Parathyroid adenoma (tissue), 2 donors: ENCODE data around the gene RPL7A.

ENCODE experiments used
- H2AFZ ChIP-seq: fragments of 300-600 bp; sonication (generic); one replicate; pipeline ENCODE4 v1.7.0; 2017; ENCODE audit warnings: antibody characterized with exemption, mild to moderate bottlenecking
- H3K27ac ChIP-seq: fragments of 300-600 bp; sonication (generic); one replicate; pipeline ENCODE4 v1.7.0; 2017
- H3K27me3 ChIP-seq: fragments of 300-600 bp; sonication (generic); one replicate; pipeline ENCODE4 v1.7.0; 2017; ENCODE audit warnings: low read length; ENCODE audit not compliant: control insufficient read depth, insufficient read depth
- H3K36me3 ChIP-seq: fragments of 300-600 bp; sonication (generic); one replicate; pipeline ENCODE4 v1.7.0; 2017; ENCODE audit warnings: low read length; ENCODE audit not compliant: control insufficient read depth, insufficient read depth
- H3K4me1 ChIP-seq: fragments of 300-600 bp; sonication (generic); one replicate; pipeline ENCODE4 v1.7.0; 2017; ENCODE audit warnings: control low read depth
- H3K4me2 ChIP-seq: fragments of 300-600 bp; sonication (generic); one replicate; pipeline ENCODE4 v1.7.0; 2017; ENCODE audit warnings: low read length
- H3K4me3 ChIP-seq: fragments of 300-600 bp; sonication (generic); one replicate; pipeline ENCODE4 v1.7.0; 2017; ENCODE audit warnings: low read depth, low read length
- H3K79me2 ChIP-seq: fragments of 300-600 bp; sonication (generic); one replicate; pipeline ENCODE4 v1.7.0; 2017; ENCODE audit warnings: control low read depth
- H3K9ac ChIP-seq: fragments of 300-600 bp; sonication (generic); one replicate; pipeline ENCODE4 v1.7.0; 2017; ENCODE audit warnings: mild to moderate bottlenecking
- H3K9me3 ChIP-seq: fragments of 300-600 bp; sonication (generic); one replicate; pipeline ENCODE4 v1.7.0; 2017; ENCODE audit warnings: low read length; ENCODE audit not compliant: control insufficient read depth
- TF ChIP-seq, protein P1 (sequence below): fragments of 300-600 bp; sonication (generic); IDR thresholded peaks from one replicate; pipeline ENCODE4 v1.7.0; 2017; ENCODE audit warnings: antibody characterized with exemption, mild to moderate bottlenecking
- donor health status: primary hyperparathyroidism.

The RPL7A gene

DNA sequence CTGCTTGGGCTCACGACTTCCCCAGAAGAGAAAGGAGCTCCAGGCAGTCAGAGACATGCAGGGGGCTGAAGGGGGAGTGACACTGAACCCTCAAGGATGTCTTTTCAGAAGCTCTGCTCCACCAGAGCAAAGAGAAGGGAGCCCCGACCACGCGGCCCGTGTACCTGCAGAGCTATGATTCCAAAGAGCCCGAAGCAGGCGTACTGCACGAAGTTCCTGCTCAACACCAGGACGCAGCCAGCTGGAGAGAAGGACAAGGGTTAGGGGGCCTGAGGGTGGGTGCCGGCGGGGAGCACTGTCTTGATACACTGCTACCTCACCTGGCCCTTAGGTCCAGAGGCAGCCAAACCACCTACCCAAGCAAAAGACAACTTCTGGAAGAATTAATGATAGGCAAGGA is 18.4 kb downstream of the RPL7A start:
- Histone ChIP-seq H3K27ac (no peak overlapping the region), H3K36me3 (no peaks in the 10 kb centered on the region), H3K79me2 (peaks cover 22% of the 10 kb centered on the region), H3K9me3 (no peaks in the 10 kb centered on the region), H2AFZ (no peak overlapping the region), H3K4me2 (no peak overlapping the region), H3K27me3 (no peaks in the 10 kb centered on the region), H3K9ac (no peak overlapping the region), H3K4me1 (peaks cover 17% of the 10 kb centered on the region), H3K4me3 (no peak overlapping the region)
- TF ChIP-seq, protein P1, sequence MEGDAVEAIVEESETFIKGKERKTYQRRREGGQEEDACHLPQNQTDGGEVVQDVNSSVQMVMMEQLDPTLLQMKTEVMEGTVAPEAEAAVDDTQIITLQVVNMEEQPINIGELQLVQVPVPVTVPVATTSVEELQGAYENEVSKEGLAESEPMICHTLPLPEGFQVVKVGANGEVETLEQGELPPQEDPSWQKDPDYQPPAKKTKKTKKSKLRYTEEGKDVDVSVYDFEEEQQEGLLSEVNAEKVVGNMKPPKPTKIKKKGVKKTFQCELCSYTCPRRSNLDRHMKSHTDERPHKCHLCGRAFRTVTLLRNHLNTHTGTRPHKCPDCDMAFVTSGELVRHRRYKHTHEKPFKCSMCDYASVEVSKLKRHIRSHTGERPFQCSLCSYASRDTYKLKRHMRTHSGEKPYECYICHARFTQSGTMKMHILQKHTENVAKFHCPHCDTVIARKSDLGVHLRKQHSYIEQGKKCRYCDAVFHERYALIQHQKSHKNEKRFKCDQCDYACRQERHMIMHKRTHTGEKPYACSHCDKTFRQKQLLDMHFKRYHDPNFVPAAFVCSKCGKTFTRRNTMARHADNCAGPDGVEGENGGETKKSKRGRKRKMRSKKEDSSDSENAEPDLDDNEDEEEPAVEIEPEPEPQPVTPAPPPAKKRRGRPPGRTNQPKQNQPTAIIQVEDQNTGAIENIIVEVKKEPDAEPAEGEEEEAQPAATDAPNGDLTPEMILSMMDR: no peak

DNA sequence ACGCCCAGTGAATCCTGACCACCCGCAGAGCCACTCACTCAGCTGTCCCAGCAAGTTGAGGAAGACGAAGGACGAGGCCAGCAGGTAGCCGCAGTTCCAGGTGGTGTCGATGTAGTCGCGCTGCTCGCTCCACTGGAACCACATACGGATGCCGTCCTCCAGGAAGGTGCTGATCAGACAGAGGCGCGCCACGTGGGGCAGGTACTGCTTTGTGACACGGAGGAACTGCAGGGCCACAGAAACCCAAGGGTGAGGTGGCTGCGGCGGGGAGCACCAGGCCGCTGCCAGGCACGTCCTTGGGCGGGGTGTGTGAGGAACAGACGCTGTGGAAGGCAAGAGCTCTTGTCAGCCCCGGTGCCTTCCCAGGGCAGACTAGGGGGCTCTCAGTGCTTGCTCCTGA is 19.2 kb downstream of the RPL7A start:
- Histone ChIP-seq H3K36me3 (no peaks in the 10 kb centered on the region), H3K79me2 (peaks cover 30% of the 10 kb centered on the region), H3K9ac (no peak overlapping the region), H3K4me2 (no peak overlapping the region), H3K9me3 (no peaks in the 10 kb centered on the region), H3K27me3 (no peaks in the 10 kb centered on the region), H3K4me1 (peaks cover 19% of the 10 kb centered on the region), H3K4me3 (no peak overlapping the region), H2AFZ (no peak overlapping the region), H3K27ac (peak overlapping the region; percentile 57)
- TF ChIP-seq, protein P1: no peak

DNA sequence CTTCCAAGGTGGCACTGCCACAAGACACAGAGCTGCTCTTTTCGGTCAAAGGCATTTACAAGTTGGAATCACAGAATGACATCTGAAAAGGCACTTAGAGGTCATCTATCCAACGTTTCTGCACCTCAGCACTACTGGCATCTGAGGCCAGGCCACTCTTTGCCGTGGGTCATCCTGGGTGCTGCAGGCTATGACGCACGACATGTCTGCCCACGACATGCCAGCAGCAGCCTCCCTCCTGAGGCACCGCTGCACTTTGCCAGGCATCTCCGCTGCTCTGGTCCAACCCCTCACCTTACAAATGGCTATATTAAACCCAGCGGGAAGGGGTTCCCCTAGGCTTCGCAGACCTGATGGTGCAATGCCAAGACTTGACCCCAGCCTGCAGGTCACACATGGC is 19.8 kb downstream of the RPL7A start:
- peak overlapping the region; percentile 57 for H3K27ac ChIP-seq
- no peaks in the 10 kb centered on the region for H3K27me3 ChIP-seq
- TF ChIP-seq, protein P1: no peak
- no peaks in the 10 kb centered on the region for H3K9me3 ChIP-seq
- peaks cover 19% of the 10 kb centered on the region for H3K4me1 ChIP-seq
- H3K36me3 ChIP-seq: no peaks in the 10 kb centered on the region
- no peak overlapping the region for H3K4me3 ChIP-seq
- H3K79me2 ChIP-seq: peaks cover 33% of the 10 kb centered on the region
- no peak overlapping the region for H2AFZ ChIP-seq
- peak overlapping the region; percentile 23 for H3K4me2 ChIP-seq
- no peak overlapping the region for H3K9ac ChIP-seq

DNA sequence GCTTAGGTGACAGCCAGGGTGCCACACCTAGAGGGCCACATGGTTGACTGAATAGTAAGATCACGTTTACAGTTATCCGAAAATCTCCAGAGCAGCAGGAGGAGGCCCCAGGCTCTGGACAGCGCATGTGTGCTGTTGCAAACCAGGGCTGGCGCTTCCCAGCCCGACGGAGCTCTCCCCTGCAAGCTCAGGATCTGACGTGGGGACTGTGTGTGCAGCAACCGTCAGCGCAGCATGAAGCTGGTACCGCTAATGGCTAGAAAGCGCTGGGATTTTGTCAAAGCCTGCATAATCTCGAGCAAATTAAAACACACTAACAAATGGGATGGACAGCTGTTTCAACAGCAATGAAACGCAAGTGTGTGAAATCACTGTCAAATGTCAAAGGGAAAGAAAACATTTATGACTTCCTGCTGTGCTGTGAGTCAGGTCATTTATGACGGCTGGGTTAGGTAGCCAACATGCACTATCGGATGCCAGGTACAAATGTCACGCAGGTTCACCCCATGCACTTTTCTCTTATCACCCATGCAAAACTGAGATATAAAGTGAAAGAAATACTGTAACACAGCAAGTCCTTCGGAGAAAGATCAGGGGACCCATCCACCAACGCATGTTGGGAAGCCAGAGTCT is 20.3 kb downstream of the RPL7A start:
- Histone ChIP-seq H3K36me3 (no peaks in the 10 kb centered on the region), H3K4me3 (peak overlapping the region; percentile 19)

More for the DNA sequence above, 20.3 kb downstream of the RPL7A start:
- H3K4me2 ChIP-seq: peak overlapping the region; percentile 48
- TF ChIP-seq, protein P1: no peak
- peaks cover 19% of the 10 kb centered on the region for H3K4me1 ChIP-seq
- H3K79me2 ChIP-seq: peaks cover 39% of the 10 kb centered on the region
- H3K27ac ChIP-seq: peak overlapping the region; percentile 57
- H3K27me3 ChIP-seq: no peaks in the 10 kb centered on the region
- no peak overlapping the region for H3K9ac ChIP-seq
- no peaks in the 10 kb centered on the region for H3K9me3 ChIP-seq
- H2AFZ ChIP-seq: no peak overlapping the region
